SKM-1 treated with dmso at 0.1 percent for 144 hours (cell line): ENCODE data around the gene OR2Z1.
"Not testable (repeated sequence)": the region's sequence is repeated elsewhere in the genome, so short reads cannot be mapped to it uniquely, and the experiment has no call there.

ENCODE experiments used
- DNase-seq: peaks from one replicate; lab custom pipeline; 2025; ENCODE audit not compliant: unreplicated experiment; lab: John Stamatoyannopoulos, UW

The OR2Z1 gene

DNA sequence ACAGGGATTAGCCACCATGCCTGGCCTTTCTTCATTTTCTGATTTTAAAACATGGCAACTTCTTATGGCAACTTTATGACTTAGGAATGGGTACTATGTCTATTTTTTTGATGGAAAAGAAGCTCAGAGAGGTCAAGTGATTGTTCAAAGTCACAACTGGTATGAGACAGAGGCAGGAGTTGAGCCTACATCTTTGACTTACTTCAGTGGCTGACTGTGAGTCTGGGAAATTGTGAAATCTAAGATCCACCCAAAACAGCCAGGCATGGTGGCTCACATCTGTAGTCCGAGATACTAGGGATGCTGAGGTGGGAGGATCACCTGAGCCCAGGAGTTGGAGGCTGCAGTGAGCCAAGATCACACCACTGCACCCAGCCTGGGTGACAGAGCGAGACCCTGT is 20.5 kb upstream of the OR2Z1 start:
- no peak for DNase-seq

DNA sequence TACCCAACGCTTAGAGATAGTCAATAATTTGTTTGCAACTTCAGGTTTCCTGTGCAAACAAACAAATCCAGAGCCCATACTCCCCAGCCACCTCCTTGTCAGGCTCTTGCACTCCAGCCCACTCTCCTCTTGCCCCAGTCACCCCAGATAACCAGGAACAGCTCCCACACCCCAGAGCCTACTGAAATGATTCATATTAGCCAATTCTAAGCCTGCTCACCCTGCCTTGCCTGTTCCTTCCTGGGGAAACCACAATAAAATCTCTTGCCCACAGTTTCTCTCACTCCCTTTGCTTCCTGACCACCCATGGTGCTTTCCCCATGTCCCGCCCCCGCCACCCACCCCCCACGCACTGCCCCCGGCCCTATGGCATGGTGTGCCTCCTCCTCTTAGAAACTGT is 19.1 kb upstream of the OR2Z1 start:
- no peak for DNase-seq

GRCh38 chr19:8703223-8703622 is 18.2 kb upstream of the OR2Z1 start:
- DNase-seq: no peak

- DNase-seq: not testable (repeated sequence)
Measured at GRCh38 chr19:8705304-8705703, 16.1 kb upstream of the OR2Z1 start.

DNA sequence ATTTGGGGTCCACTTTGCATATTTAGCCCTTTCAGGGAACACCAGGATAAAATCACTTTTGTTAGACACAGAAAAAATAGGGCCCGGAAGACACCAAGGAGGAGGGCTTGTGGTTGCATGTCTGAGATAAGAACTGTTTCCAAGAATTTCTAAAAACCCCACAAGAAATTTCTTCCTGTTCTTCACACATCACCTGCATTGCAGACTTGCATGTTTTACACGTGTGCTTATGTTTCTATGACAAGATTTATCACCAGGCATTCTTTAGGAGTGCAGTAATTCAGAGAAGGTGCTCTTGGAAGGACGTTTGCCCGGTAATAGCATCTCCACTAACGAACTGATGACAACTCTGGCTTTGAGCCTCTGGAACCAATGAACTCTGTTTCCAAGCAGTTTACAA is 15.7 kb upstream of the OR2Z1 start:
- no peak for DNase-seq

DNA sequence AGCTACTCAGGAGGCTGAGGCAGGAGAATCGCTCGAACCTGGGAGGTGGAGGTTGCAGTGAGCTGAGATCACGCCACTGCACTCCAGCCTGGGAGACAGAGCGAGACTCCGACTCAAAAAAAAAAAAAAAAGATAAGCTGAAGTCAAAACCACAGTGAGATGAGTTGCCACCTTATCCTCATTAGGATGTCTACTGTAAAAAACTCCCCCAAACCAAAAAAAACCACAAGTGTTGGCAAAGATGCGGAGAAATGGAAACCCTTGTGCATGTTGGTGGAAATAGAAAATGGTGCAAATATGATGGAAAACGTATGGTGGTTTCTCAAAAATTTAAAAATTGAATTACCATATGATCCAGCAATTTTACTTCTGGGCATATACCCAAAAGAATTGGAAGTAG is 11.1 kb upstream of the OR2Z1 start:
- DNase-seq: not testable (repeated sequence)

- DNase-seq: no peak
Measured at GRCh38 chr19:8722032-8722431, 598 bp downstream of the OR2Z1 start.

DNA sequence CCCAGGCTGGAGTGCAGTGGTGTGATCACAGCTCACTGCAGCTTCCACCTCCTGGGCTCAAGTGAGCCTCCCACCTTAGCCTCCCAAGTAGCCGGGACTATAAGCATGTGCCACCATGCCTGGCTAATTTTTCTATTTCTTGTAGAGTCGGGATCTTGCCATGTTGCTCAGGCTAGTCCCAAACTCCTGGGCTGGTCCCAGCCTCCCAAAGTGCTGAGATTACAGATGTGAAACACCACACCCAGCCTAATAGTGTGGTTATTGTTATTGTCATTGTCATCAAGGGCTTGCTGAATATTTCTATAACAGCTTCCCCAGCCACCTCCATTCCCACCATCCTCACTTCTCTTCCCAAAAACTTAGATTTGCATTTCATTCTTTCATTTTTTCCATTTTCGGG is 2.8 kb downstream of the OR2Z1 start:
- DNase-seq: no peak

DNA sequence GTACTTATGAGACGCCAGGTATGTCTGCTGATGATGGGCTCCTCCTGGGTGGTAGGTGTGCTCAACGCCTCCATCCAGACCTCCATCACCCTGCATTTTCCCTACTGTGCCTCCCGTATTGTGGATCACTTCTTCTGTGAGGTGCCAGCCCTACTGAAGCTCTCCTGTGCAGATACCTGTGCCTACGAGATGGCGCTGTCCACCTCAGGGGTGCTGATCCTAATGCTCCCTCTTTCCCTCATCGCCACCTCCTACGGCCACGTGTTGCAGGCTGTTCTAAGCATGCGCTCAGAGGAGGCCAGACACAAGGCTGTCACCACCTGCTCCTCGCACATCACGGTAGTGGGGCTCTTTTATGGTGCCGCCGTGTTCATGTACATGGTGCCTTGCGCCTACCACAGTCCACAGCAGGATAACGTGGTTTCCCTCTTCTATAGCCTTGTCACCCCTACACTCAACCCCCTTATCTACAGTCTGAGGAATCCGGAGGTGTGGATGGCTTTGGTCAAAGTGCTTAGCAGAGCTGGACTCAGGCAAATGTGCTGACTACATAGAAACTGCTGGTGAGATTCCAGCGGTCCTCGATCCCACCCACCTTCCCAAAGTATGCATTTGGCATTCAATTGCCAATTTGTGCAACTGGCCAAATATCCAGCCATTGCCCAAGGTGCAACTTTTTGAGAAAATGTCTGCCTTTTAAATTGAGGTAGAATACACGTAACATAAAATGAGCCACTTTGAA is 10.2 kb downstream of the OR2Z1 start:
- DNase-seq: no peak

GRCh38 chr19:8738377-8738776 is 16.9 kb downstream of the OR2Z1 start:
- DNase-seq: no peak

DNA sequence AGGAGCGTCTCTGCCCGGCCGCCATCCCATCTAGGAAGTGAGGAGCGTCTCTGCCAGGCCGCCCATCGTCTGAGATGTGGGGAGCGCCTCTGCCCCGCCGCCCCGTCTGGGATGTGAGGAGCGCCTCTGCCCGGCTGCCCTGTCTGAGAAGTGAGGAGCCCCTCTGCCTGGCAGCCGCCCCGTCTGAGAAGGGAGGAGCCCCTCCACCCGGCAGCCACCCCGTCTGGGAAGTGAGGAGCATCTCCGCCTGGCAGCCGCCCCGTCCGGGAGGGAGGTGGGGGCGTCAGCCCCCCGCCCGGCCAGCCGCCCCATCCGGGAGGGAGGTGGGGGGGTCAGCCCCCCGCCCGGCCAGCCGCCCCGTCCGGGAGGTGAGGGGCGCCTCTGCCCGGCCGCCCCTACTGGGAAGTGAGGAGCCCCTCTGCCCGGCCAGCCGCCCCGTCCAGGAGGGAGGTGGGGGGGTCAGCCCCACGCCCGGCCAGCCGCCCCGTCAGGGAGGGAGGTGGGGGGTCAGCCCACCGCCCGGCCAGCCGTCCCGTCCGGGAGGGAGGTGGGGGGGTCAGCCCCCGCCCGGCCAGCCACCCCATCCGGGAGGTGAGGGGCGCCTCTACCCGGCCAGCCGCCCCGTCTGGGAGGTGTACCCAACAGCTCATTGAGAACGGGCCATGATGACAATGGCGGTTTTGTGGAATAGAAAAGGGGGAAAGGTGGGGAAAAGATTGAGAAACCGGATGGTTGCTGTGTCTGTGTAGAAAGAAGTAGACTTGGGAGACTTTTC is 18.0 kb downstream of the OR2Z1 start:
- not testable (repeated sequence) for DNase-seq

DNA sequence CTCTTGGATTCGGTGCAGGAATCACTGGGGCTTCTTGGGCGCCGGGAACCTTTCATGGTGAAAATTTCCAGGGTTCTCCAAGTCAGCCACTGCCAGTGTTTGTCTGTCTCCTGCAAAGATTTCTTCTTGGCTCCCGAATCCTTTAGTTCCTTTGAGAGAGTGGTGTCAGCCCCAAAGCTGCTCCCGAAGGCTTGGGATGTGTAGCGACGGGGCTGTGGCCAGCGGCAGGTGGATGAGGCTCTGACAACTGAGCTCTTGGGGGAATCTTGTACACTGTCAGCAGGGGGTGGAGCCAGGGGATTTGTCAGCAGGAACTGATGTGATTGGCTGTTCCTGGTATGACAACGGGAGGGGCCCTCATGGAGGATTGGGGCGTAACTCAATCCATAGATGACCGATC is 45.8 kb downstream of the OR2Z1 start:
- DNase-seq: not testable (repeated sequence)

DNA sequence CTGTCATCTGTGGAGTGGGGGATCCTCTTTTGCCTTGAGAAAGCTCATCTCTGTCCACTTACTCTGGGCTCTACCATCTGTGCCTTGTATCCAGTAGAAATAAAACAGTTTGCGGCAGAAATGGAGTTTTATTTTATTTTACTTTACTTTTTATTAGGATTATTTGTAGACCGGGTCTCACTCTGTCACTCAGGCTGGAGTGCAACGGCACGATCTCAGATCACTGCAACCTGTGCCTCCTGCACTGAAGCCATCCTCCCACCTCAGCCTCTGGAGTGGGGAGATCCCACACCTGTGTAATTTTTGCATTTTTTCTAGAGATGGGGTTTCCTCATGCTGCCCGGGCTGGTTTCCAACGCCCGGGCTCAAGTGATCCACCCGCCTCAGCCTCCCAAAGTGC is 47.8 kb downstream of the OR2Z1 start:
- not testable (repeated sequence) for DNase-seq

DNA sequence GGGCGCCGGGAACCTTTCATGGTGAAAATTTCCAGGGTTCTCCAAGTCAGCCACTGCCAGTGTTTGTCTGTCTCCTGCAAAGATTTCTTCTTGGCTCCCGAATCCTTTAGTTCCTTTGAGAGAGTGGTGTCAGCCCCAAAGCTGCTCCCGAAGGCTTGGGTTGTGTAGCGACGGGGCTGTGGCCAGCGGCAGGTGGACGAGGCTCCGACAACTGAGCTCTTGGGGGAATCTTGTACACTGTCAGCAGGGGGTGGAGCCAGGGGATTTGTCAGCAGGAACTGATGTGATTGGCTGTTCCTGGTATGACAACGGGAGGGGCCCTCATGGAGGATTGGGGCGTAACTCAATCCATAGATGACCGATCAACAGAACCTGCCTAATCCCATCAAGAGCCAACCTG is 52.2 kb downstream of the OR2Z1 start:
- not testable (repeated sequence) for DNase-seq
